ENCODE results near the gene AFF3.
"Not testable (repeated sequence)": the region's sequence is repeated elsewhere in the genome, so short reads cannot be mapped to it uniquely, and the experiment has no call there.

AFF3 gene

GRCh38 chr2:99776206-99776905 is 366.0 kb downstream of the AFF3 start:
- no peak for DNase-seq

- no peak for DNase-seq
Observed at GRCh38 chr2:99775585-99775984, 366.8 kb downstream of the AFF3 start.

GRCh38 chr2:99773642-99774041 is 368.7 kb downstream of the AFF3 start:
- DNase-seq, result not testable (repeated sequence)

- no peak for DNase-seq
Observed at GRCh38 chr2:99772591-99773331, 369.6 kb downstream of the AFF3 start.

GRCh38 chr2:99771681-99772333 is 370.6 kb downstream of the AFF3 start:
- DNase-seq, result no peak

GRCh38 chr2:99770876-99771275 is 371.5 kb downstream of the AFF3 start:
- no peak for DNase-seq

- DNase-seq, result no peak
Observed at GRCh38 chr2:99765731-99766318, 376.6 kb downstream of the AFF3 start.

- DNase-seq, result no peak
Observed at GRCh38 chr2:99763764-99764163, 378.6 kb downstream of the AFF3 start.

- no peak for DNase-seq
Observed at GRCh38 chr2:99762714-99763113, 379.7 kb downstream of the AFF3 start.

- no peak for DNase-seq
Observed at GRCh38 chr2:99757611-99758114, 384.7 kb downstream of the AFF3 start.

- no peak for DNase-seq
Observed at GRCh38 chr2:99756059-99756458, 386.3 kb downstream of the AFF3 start.

GRCh38 chr2:99754210-99754609 is 388.2 kb downstream of the AFF3 start:
- DNase-seq, result no peak

- no peak for DNase-seq
Observed at GRCh38 chr2:99753505-99753904, 388.9 kb downstream of the AFF3 start.

- no peak for DNase-seq
Observed at GRCh38 chr2:99748344-99748743, 394.0 kb downstream of the AFF3 start.

GRCh38 chr2:99747842-99748241 is 394.5 kb downstream of the AFF3 start:
- no peak for DNase-seq

- DNase-seq, result no peak
Observed at GRCh38 chr2:99743146-99743545, 399.2 kb downstream of the AFF3 start.

GRCh38 chr2:99737537-99737936 is 404.9 kb downstream of the AFF3 start:
- no peak for DNase-seq

GRCh38 chr2:99735753-99736152 is 406.6 kb downstream of the AFF3 start:
- DNase-seq, result no peak

GRCh38 chr2:99735314-99735713 is 407.1 kb downstream of the AFF3 start:
- DNase-seq, result not testable (repeated sequence)

GRCh38 chr2:99734236-99734635 is 408.2 kb downstream of the AFF3 start:
- DNase-seq, result no peak

- DNase-seq, result no peak
Observed at GRCh38 chr2:99729104-99730025, 413.0 kb downstream of the AFF3 start.

- no peak for DNase-seq
Observed at GRCh38 chr2:99728166-99728565, 414.2 kb downstream of the AFF3 start.

Data from activated gamma-delta T cell treated with Interleukin-2 at 50 U/mL for 16 hours (primary cell).